ENCODE measurements around the gene MORN1.

MORN1 gene

DNA sequence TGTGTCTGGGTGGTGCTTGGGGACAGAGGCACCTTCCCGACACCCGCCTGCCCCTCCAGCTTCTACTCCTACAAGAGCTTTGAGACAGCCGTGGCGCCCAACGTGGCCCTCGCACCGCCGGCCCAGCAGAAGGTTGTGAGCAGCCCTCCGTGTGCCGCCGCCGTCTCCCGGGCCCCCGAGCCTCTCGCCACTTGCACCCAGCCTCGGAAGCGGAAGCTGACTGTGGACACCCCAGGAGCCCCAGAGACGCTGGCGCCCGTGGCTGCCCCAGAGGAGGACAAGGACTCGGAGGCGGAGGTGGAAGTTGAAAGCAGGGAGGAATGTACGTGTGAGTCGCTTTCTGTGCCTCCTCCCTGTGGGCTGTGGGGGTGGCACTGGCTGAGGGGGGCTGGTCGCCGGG is 87.6 kb downstream of the MORN1 start:
- H3K27me3 ChIP-seq (ENCODE audit: control insufficient read depth in 3 of 3, insufficient read depth in 3 of 3, low read depth in 1 of 3, low read length in 3 of 3), result no peaks in the 10 kb centered on the region
- no peak overlapping the region for H3K27ac ChIP-seq (replicated peaks; ENCODE audit: low read length)
- no peak overlapping the region for H4K8ac ChIP-seq (ENCODE audit: low read depth, low read length)
- no peak for DNase-seq (ENCODE audit: low spot score)
- no peak overlapping the region for H3K4ac ChIP-seq (ENCODE audit: low read length)
- no peak overlapping the region for H2BK120ac ChIP-seq (ENCODE audit: low read depth, low read length)
- no CpG with 5 or more reads among the region's 26 CpGs for WGBS, 2 donors (ENCODE audit: extremely low coverage in 2 of 2, insufficient read length in 2 of 2, insufficient replicate concordance in 1 of 2)
- no peak overlapping the region for H3K4me2 ChIP-seq (ENCODE audit: insufficient read depth, low read length, poor library complexity, severe bottlenecking)
- H3K79me1 ChIP-seq (ENCODE audit: low read depth, low read length), result peaks cover 35% of the 10 kb centered on the region
- H3K4me1 ChIP-seq (ENCODE audit: control insufficient read depth in 2 of 2, insufficient read depth in 1 of 2, low read depth in 1 of 2, low read length in 2 of 2), result peaks cover 2 to 4% of the 10 kb centered on the region in 2 donors
- no peak overlapping the region for H2BK15ac ChIP-seq (ENCODE audit: low read length)
- no peak overlapping the region for H3K18ac ChIP-seq (ENCODE audit: low read length)
- H3K14ac ChIP-seq (ENCODE audit: low read length), result no peak overlapping the region
- no peaks in the 10 kb centered on the region for H3K9me3 ChIP-seq (replicated peaks in 1 of 2; ENCODE audit: control insufficient read depth in 2 of 2, insufficient read depth in 1 of 2, low read depth in 1 of 2, low read length in 2 of 2)
- H3K4me3 ChIP-seq (ENCODE audit: low read length in 2 of 2), result no peak overlapping the region
- H3K23ac ChIP-seq (ENCODE audit: low read depth, low read length, poor library complexity), result peak overlapping the region; percentile 35
- no peak overlapping the region for H3K9ac ChIP-seq (ENCODE audit: low read depth, low read length, poor library complexity)
- no peak overlapping the region for H2AFZ ChIP-seq (ENCODE audit: low read length)
- no peak overlapping the region for H2BK5ac ChIP-seq (ENCODE audit: low read length)
- H2AK5ac ChIP-seq (ENCODE audit: low read depth, low read length), result no peak overlapping the region
- peaks cover 36 to 66% of the 10 kb centered on the region in 2 donors for H3K36me3 ChIP-seq (replicated peaks in 1 of 2; ENCODE audit: control insufficient read depth in 2 of 2, insufficient read depth in 2 of 2, low read length in 2 of 2)
- H4K91ac ChIP-seq (ENCODE audit: low read depth, low read length, poor library complexity), result no peak overlapping the region
- no peak overlapping the region for H2BK12ac ChIP-seq (ENCODE audit: low read length)

DNA sequence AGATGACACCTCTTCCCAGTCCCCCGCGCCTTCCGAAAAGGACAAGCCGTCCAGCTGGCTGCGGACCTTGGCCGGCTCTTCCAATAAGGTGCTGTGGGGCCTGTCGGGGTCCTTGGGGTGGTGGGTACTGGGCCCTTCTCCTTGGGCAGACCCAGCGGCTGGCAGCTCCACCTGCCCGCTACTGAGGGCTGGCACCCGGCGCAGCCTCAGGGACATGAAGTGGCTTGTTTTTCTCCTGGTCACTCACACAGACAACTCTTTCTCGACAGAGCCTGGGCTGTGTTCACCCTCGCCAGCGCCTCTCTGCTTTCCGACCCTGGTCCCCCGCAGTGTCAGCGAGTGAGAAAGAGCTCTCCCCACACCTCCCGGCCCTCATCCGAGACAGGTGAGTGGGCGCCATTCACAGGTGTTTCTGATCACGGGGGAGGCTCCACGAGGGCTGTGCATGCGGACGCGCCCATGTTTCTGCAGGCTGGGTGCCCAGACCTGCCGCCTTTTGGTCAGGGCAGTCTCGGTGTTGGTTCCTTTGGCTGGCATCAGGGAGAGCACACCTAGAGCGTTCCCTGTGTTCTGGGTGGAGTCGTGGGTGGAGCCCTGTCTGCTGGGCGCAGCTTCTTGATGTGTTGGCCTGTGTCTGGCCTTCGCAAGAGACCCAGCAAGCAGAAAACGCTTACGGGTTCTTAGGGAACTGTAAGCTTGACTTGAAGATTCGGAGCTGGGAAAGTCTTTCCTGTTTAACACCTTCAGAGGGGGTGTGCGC is 88.2 kb downstream of the MORN1 start:
- no peak overlapping the region for H3K4me3 ChIP-seq (ENCODE audit: low read length in 2 of 2)

DNA sequence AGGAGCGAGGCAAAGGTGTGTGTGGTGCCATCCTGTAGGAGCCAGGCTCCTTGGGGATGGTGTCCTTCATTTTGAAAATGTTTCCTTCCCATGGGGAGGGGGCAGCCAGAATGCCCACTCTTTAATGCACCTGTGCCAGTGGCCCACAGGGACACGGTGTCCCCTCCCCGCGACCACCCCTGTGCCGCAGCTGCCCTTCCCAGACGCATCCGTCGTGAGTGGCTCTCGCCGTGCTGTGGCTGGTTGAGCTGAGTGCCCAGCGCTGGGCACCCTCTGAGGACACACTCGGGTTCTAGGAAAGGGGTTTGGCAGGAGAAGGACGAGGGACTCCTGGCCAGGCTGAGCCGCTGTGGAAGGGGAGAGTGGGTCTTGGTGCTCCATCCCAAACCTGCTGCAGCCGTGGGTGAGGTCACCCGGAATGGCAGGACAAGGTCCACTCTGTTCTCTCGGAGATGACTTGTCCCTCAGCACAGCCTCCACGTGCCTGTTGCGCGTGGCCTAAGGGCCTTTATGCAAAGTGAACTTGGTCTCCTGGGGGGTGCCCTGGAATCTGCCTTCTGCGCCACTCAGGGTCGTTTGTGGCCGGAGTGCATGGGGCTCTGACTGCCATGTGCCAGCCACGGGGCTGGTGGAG is 88.9 kb downstream of the MORN1 start:
- no peak overlapping the region for H3K4me2 ChIP-seq (ENCODE audit: insufficient read depth, low read length, poor library complexity, severe bottlenecking)
- no peak overlapping the region for H3K9ac ChIP-seq (ENCODE audit: low read depth, low read length, poor library complexity)
- no peak overlapping the region for H3K4ac ChIP-seq (ENCODE audit: low read length)
- no peak overlapping the region for H4K91ac ChIP-seq (ENCODE audit: low read depth, low read length, poor library complexity)
- H2AK5ac ChIP-seq (ENCODE audit: low read depth, low read length), result no peak overlapping the region
- H3K27ac ChIP-seq (replicated peaks; ENCODE audit: low read length), result no peak overlapping the region
- H3K36me3 ChIP-seq (replicated peaks in 1 of 2; ENCODE audit: control insufficient read depth in 2 of 2, insufficient read depth in 2 of 2, low read length in 2 of 2), result peaks cover 25 to 54% of the 10 kb centered on the region in 2 donors
- H2BK15ac ChIP-seq (ENCODE audit: low read length), result no peak overlapping the region
- no peak overlapping the region for H4K8ac ChIP-seq (ENCODE audit: low read depth, low read length)
- WGBS, 2 donors (ENCODE audit: extremely low coverage in 2 of 2, insufficient read length in 2 of 2, insufficient replicate concordance in 1 of 2), result no CpG with 5 or more reads among the region's 24 CpGs
- peaks cover 45% of the 10 kb centered on the region for H3K79me1 ChIP-seq (ENCODE audit: low read depth, low read length)
- H3K4me3 ChIP-seq (ENCODE audit: low read length in 2 of 2), result no peak overlapping the region
- H3K4me1 ChIP-seq (ENCODE audit: control insufficient read depth in 2 of 2, insufficient read depth in 1 of 2, low read depth in 1 of 2, low read length in 2 of 2), result peaks cover 2 to 8% of the 10 kb centered on the region in 2 donors
- no peak for DNase-seq (ENCODE audit: low spot score)
- H2BK12ac ChIP-seq (ENCODE audit: low read length), result no peak overlapping the region
- H2BK5ac ChIP-seq (ENCODE audit: low read length), result no peak overlapping the region
- no peaks in the 10 kb centered on the region for H3K27me3 ChIP-seq (ENCODE audit: control insufficient read depth in 3 of 3, insufficient read depth in 3 of 3, low read depth in 1 of 3, low read length in 3 of 3)
- H3K9me3 ChIP-seq (replicated peaks in 1 of 2; ENCODE audit: control insufficient read depth in 2 of 2, insufficient read depth in 1 of 2, low read depth in 1 of 2, low read length in 2 of 2), result peaks cover 0 to 1% of the 10 kb centered on the region in 2 donors
- H3K23ac ChIP-seq (ENCODE audit: low read depth, low read length, poor library complexity), result peak overlapping the region; percentile 46
- no peak overlapping the region for H3K18ac ChIP-seq (ENCODE audit: low read length)
- H2AFZ ChIP-seq (ENCODE audit: low read length), result no peak overlapping the region
- no peak overlapping the region for H2BK120ac ChIP-seq (ENCODE audit: low read depth, low read length)
- H3K14ac ChIP-seq (ENCODE audit: low read length), result no peak overlapping the region

More for the DNA sequence above, 88.2 kb downstream of the MORN1 start:
- H4K91ac ChIP-seq (ENCODE audit: low read depth, low read length, poor library complexity), result no peak overlapping the region
- no peaks in the 10 kb centered on the region for H3K27me3 ChIP-seq (ENCODE audit: control insufficient read depth in 3 of 3, insufficient read depth in 3 of 3, low read depth in 1 of 3, low read length in 3 of 3)
- H3K4me2 ChIP-seq (ENCODE audit: insufficient read depth, low read length, poor library complexity, severe bottlenecking), result no peak overlapping the region
- peaks cover 30 to 60% of the 10 kb centered on the region in 2 donors for H3K36me3 ChIP-seq (replicated peaks in 1 of 2; ENCODE audit: control insufficient read depth in 2 of 2, insufficient read depth in 2 of 2, low read length in 2 of 2)
- peak overlapping the region; percentile 54 for H3K18ac ChIP-seq (ENCODE audit: low read length)
- no peak overlapping the region for H3K14ac ChIP-seq (ENCODE audit: low read length)
- H3K79me1 ChIP-seq (ENCODE audit: low read depth, low read length), result peaks cover 38% of the 10 kb centered on the region
- no peak overlapping the region for H2BK120ac ChIP-seq (ENCODE audit: low read depth, low read length)
- no peaks in the 10 kb centered on the region for H3K9me3 ChIP-seq (replicated peaks in 1 of 2; ENCODE audit: control insufficient read depth in 2 of 2, insufficient read depth in 1 of 2, low read depth in 1 of 2, low read length in 2 of 2)
- no peak for DNase-seq (ENCODE audit: low spot score)
- H3K27ac ChIP-seq (replicated peaks; ENCODE audit: low read length), result no peak overlapping the region
- no peak overlapping the region for H2BK15ac ChIP-seq (ENCODE audit: low read length)
- no peak overlapping the region for H2AFZ ChIP-seq (ENCODE audit: low read length)
- WGBS, 2 donors (ENCODE audit: extremely low coverage in 2 of 2, insufficient read length in 2 of 2, insufficient replicate concordance in 1 of 2), result no CpG with 5 or more reads among the region's 35 CpGs
- H3K23ac ChIP-seq (ENCODE audit: low read depth, low read length, poor library complexity), result no peak overlapping the region
- H3K9ac ChIP-seq (ENCODE audit: low read depth, low read length, poor library complexity), result peak overlapping the region; percentile 57
- H2AK5ac ChIP-seq (ENCODE audit: low read depth, low read length), result no peak overlapping the region
- no peak overlapping the region for H4K8ac ChIP-seq (ENCODE audit: low read depth, low read length)
- H2BK12ac ChIP-seq (ENCODE audit: low read length), result peak overlapping the region; percentile 8
- peaks cover 2 to 6% of the 10 kb centered on the region in 2 donors for H3K4me1 ChIP-seq (ENCODE audit: control insufficient read depth in 2 of 2, insufficient read depth in 1 of 2, low read depth in 1 of 2, low read length in 2 of 2)
- H3K4ac ChIP-seq (ENCODE audit: low read length), result no peak overlapping the region
- no peak overlapping the region for H2BK5ac ChIP-seq (ENCODE audit: low read length)

DNA sequence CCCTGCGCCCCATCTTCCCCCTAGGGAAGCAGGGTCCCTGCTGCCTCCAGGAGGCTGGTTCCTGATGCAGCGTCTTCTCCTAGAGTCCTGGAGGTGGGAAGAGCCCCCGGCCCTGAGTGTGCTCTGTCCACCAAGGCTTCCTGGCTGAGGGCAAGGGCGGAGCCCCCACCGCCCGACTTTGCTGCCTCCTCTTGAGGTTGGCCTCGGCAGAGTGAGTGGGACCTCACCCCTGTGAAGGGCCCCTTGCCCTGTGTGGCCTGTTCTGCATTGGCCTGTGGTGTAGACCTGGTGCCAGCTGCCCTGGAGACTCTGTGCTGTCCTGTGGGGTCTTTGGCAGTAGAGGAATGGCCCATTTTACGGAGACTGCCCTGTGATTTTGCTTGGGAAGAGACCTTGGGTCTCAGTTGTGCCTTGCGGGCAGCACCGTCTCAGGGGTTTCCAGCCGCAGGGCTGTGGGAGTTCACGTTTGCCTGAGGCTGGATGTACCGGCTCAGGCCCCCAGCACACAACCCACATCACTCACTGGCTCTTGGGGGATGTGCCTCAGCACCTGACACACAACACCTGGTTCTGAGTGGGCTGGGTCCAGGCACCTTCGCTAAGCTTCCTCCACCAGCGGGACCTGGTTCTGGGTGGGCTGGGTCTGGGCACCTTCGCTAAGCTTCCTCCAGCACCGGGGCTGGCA is 89.6 kb downstream of the MORN1 start:
- no peak overlapping the region for H4K91ac ChIP-seq (ENCODE audit: low read depth, low read length, poor library complexity)
- H3K36me3 ChIP-seq (replicated peaks in 1 of 2; ENCODE audit: control insufficient read depth in 2 of 2, insufficient read depth in 2 of 2, low read length in 2 of 2), result peaks cover 21 to 54% of the 10 kb centered on the region in 2 donors
- H3K4me3 ChIP-seq (ENCODE audit: low read length in 2 of 2), result peak overlapping the region in 1 of 2 donors; percentile 1
- H3K4me1 ChIP-seq (ENCODE audit: control insufficient read depth in 2 of 2, insufficient read depth in 1 of 2, low read depth in 1 of 2, low read length in 2 of 2), result peaks cover 2 to 8% of the 10 kb centered on the region in 2 donors
- no peak overlapping the region for H3K18ac ChIP-seq (ENCODE audit: low read length)
- H2BK5ac ChIP-seq (ENCODE audit: low read length), result no peak overlapping the region
- H2AFZ ChIP-seq (ENCODE audit: low read length), result no peak overlapping the region
- no peak overlapping the region for H2BK12ac ChIP-seq (ENCODE audit: low read length)
- no peak overlapping the region for H2BK15ac ChIP-seq (ENCODE audit: low read length)
- no peak for DNase-seq (ENCODE audit: low spot score)
- H2BK120ac ChIP-seq (ENCODE audit: low read depth, low read length), result no peak overlapping the region
- H3K79me1 ChIP-seq (ENCODE audit: low read depth, low read length), result peaks cover 50% of the 10 kb centered on the region
- H3K9me3 ChIP-seq (replicated peaks in 1 of 2; ENCODE audit: control insufficient read depth in 2 of 2, insufficient read depth in 1 of 2, low read depth in 1 of 2, low read length in 2 of 2), result peaks cover 0 to 1% of the 10 kb centered on the region in 2 donors
- H3K4me2 ChIP-seq (ENCODE audit: insufficient read depth, low read length, poor library complexity, severe bottlenecking), result no peak overlapping the region
- no peak overlapping the region for H2AK5ac ChIP-seq (ENCODE audit: low read depth, low read length)
- no peak overlapping the region for H3K4ac ChIP-seq (ENCODE audit: low read length)
- H3K27me3 ChIP-seq (ENCODE audit: control insufficient read depth in 3 of 3, insufficient read depth in 3 of 3, low read depth in 1 of 3, low read length in 3 of 3), result no peaks in the 10 kb centered on the region
- no CpG with 5 or more reads among the region's 17 CpGs for WGBS, 2 donors (ENCODE audit: extremely low coverage in 2 of 2, insufficient read length in 2 of 2, insufficient replicate concordance in 1 of 2)
- no peak overlapping the region for H4K8ac ChIP-seq (ENCODE audit: low read depth, low read length)
- H3K9ac ChIP-seq (ENCODE audit: low read depth, low read length, poor library complexity), result no peak overlapping the region
- H3K14ac ChIP-seq (ENCODE audit: low read length), result no peak overlapping the region
- H3K23ac ChIP-seq (ENCODE audit: low read depth, low read length, poor library complexity), result no peak overlapping the region
- no peak overlapping the region for H3K27ac ChIP-seq (replicated peaks; ENCODE audit: low read length)
